Activated T-cell treated with anti-CD3 and anti-CD28 coated beads for 4 hours (primary cell): ENCODE results near the gene UBP1.
"Not testable (repeated sequence)": the region's sequence is repeated elsewhere in the genome, so short reads cannot be mapped to it uniquely, and the experiment has no call there.

Experiments
- DNase-seq: peaks from one replicate; pipeline ENCODE4 v3.0.0-alpha.2; 2020

Gene UBP1

GRCh38 chr3:33430571-33430970 is 9.6 kb downstream of the UBP1 start:
- DNase-seq = no peak

GRCh38 chr3:33430061-33430460 is 10.1 kb downstream of the UBP1 start:
- DNase-seq = no peak

- not testable (repeated sequence) for DNase-seq
Observed at GRCh38 chr3:33429306-33429705, 10.9 kb downstream of the UBP1 start.

GRCh38 chr3:33428734-33429133 is 11.5 kb downstream of the UBP1 start:
- no peak for DNase-seq

GRCh38 chr3:33426630-33427317 is 13.4 kb downstream of the UBP1 start:
- no peak for DNase-seq

GRCh38 chr3:33426068-33426467 is 14.1 kb downstream of the UBP1 start:
- DNase-seq = no peak

GRCh38 chr3:33425453-33425852 is 14.8 kb downstream of the UBP1 start:
- DNase-seq = no peak

GRCh38 chr3:33424606-33425452 is 15.4 kb downstream of the UBP1 start:
- no peak for DNase-seq

GRCh38 chr3:33420966-33421365 is 19.2 kb downstream of the UBP1 start:
- DNase-seq = no peak

GRCh38 chr3:33419948-33420347 is 20.3 kb downstream of the UBP1 start:
- no peak for DNase-seq

- no peak for DNase-seq
Observed at GRCh38 chr3:33417066-33417673, 23.0 kb downstream of the UBP1 start.

- not testable (repeated sequence) for DNase-seq
Observed at GRCh38 chr3:33410816-33411215, 29.4 kb downstream of the UBP1 start.

- no peak for DNase-seq
Observed at GRCh38 chr3:33403756-33404155, 36.4 kb downstream of the UBP1 start.

- DNase-seq = no peak
Observed at GRCh38 chr3:33402936-33403335, 37.3 kb downstream of the UBP1 start.

- DNase-seq = no peak
Observed at GRCh38 chr3:33401781-33402180, 38.4 kb downstream of the UBP1 start.

- no peak for DNase-seq
Observed at GRCh38 chr3:33398410-33398809, 41.8 kb downstream of the UBP1 start.

- DNase-seq = no peak
Observed at GRCh38 chr3:33395900-33396299, 44.3 kb downstream of the UBP1 start.

- no peak for DNase-seq
Observed at GRCh38 chr3:33394403-33395054, 45.7 kb downstream of the UBP1 start.

GRCh38 chr3:33392703-33393125 is 47.5 kb downstream of the UBP1 start:
- DNase-seq = no peak

GRCh38 chr3:33392144-33392543 is 48.1 kb downstream of the UBP1 start:
- DNase-seq = no peak

GRCh38 chr3:33391255-33391995 is 48.8 kb downstream of the UBP1 start:
- DNase-seq = no peak

- no peak for DNase-seq
Observed at GRCh38 chr3:33389908-33390307, 50.3 kb downstream of the UBP1 start.
